Fibroblast of pulmonary artery (primary cell): Measurements from ENCODE around the gene LGALS4.

Experiments
- DNase-seq: peaks from one replicate; pipeline ENCODE4 v3.0.0-alpha.2; 2010; ENCODE audit warnings: low read depth
- H3K4me3 ChIP-seq: replicated peaks from 2 replicates; pipeline ENCODE4 v1.5.1; 2011; ENCODE audit warnings: low read depth, mild to moderate bottlenecking, control low read depth, low read length, moderate library complexity
- TF ChIP-seq, protein P1 (sequence below): IDR thresholded peaks from 2 replicates; pipeline ENCODE4 v1.5.1; 2011; ENCODE audit warnings: mild to moderate bottlenecking, control low read depth, low read length, inconsistent platforms; ENCODE audit errors: missing control alignments

LGALS4 gene

DNA sequence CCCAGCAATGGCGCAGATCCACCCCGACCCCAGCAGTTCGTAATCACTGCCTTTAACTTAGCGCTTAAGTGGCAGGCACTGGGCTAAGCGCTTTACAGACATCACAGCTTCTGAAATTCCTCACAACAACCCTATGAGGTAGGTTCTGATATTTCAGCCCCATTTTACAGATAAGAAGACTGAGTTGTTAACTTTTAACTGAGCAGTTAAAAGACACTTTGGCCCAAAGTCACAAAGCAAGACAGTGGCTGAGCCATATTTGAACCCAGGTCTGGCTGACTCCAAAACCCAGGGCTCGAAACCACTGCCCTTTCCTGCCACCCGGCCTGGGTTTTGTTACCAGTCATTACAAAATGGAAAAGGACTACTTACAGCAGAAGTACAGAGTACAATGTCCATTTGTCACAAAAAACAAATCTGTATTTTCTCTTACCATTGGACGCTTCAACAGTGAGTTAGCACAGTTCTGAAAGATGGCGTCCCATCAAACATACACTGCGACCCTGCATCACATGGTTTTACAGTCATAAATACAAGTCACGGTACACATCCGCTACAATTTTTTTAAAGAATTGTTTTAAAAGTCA is 28.5 kb upstream of the LGALS4 start:
- DNase-seq: no peak
- TF ChIP-seq, protein P1, sequence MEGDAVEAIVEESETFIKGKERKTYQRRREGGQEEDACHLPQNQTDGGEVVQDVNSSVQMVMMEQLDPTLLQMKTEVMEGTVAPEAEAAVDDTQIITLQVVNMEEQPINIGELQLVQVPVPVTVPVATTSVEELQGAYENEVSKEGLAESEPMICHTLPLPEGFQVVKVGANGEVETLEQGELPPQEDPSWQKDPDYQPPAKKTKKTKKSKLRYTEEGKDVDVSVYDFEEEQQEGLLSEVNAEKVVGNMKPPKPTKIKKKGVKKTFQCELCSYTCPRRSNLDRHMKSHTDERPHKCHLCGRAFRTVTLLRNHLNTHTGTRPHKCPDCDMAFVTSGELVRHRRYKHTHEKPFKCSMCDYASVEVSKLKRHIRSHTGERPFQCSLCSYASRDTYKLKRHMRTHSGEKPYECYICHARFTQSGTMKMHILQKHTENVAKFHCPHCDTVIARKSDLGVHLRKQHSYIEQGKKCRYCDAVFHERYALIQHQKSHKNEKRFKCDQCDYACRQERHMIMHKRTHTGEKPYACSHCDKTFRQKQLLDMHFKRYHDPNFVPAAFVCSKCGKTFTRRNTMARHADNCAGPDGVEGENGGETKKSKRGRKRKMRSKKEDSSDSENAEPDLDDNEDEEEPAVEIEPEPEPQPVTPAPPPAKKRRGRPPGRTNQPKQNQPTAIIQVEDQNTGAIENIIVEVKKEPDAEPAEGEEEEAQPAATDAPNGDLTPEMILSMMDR: no peak
- H3K4me3 ChIP-seq: no peak overlapping the region

DNA sequence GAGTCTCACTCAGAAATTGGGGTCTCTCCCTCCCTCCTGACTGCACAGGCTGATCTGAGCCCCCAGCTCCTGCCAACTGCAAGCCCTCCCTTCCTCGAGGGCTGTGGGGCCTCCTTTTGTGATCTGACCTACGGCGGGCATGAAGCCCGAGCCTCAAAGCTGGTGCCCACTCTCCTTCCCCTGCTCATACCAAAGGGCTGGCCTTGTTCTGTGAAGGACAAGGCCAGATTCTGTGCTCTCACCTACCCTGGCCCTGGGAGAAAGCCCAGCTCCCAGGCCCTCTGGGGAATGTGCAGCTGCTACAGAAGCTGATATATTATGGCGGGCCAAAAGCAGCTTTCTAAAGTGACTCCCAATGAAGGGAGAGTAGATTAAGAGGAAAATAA is 27.8 kb upstream of the LGALS4 start:
- DNase-seq: no peak
- TF ChIP-seq, protein P1: no peak
- H3K4me3 ChIP-seq: no peak overlapping the region

DNA sequence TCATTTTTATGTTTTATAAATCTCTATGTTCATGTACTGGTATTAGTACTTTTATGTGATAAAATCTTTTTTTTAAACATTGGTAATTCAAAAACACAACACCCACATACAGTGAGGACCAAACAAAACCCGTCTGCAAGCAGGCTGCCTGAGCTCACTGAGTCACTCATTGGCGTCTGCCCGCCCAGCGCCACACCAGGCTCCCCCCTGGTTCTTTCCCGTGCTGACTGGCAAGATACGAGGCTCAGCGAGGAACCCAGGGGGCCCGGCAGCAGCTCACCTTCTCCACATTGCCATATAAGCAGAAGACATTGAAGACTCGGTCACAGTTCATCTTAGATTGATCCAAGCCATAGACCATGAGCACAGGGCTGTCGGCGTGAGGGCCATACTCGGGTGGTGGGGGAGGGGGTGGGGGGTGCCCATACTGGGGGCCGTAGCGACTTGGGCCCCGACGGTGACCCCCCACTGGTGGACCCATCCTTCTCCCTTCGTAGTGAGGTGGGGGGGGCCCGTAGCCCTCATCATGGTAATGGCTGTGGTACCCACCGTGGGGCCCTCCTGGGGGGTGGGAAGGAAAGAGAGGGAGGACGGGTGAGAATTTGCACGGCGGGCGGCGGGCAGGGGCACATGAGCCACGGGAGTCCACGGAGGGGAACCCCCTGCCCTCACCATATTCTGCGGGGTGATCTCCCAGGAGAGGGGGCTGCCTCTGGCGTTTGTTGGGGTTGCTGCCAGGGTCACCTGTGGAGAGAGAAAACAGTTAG is 27.3 kb upstream of the LGALS4 start:
- H3K4me3 ChIP-seq: no peak overlapping the region
- TF ChIP-seq, protein P1: no peak
- no peak for DNase-seq

DNA sequence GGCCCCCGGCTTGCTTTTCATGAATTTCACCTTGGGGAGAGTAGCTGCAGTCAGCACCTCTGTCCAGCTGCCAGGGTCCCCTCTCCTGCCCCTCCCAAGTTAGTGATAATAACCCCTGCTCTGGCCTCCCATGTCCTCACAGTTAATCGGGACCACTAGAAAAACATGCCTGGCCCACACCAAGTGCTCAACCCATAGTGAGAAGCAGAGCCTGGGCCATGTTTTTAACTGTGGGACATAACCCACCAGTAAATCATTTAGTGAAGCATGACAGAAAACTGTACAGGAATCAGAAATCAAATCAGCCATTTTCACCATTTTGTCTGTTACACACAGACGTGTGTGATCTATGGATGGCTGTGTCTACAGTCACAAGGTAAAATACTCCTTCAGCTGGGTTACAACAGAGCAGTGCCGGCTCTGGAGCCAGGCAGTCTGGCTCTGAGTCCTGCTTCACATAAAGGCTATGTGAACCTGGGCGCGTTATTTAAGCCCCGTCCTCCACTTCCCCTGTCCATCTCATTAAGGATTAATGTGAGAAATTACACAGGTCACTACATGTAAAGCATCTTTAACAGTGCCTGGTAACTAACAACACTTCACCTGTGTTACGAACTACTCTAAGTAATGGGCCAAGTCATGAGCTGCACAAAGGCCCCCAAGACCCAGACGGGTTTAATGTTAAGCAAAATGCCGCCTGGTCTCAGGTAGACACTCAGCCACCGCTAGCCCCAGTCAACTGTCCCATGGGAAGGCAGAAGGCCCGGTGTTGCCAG is 26.4 kb upstream of the LGALS4 start:
- H3K4me3 ChIP-seq: no peak overlapping the region
- TF ChIP-seq, protein P1: no peak
- DNase-seq: no peak

DNA sequence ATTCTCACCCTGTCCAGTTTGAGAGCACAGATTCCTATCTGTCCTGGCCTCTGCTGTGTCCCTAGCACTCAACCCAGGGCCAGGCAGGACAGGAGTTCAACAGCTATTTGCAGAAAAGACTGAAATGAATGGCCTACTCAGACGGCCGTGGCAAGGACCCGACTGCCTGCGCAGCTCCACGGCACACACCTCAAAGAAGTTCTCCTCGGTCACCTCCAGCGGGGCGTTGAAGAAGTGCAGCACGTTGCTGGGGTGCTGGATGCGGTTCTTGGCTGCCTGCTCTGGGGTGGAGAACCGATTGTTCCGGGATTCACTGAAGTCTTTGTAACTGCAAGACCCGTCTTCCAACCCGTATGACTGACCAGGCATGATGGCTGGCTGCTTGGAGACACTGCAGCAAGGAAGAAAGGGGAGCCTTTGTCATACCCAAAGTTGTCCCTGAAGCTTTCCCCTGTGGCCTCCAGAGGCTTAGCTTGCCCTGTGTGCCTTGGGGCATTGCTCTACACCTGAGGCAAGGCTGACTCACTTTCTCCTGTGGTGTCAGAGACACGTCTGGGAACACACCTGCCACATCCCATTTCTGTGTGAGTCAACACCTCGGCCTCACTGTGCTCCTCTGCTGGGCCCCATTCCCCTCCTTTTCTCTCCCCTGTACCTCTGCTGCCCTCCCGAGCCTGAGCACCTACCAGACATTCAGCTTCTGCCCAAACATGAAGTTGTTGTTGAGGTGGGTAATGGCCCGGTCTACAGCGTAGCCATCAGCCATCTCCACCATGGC is 25.7 kb upstream of the LGALS4 start:
- TF ChIP-seq, protein P1: no peak
- no peak overlapping the region for H3K4me3 ChIP-seq
- no peak for DNase-seq

DNA sequence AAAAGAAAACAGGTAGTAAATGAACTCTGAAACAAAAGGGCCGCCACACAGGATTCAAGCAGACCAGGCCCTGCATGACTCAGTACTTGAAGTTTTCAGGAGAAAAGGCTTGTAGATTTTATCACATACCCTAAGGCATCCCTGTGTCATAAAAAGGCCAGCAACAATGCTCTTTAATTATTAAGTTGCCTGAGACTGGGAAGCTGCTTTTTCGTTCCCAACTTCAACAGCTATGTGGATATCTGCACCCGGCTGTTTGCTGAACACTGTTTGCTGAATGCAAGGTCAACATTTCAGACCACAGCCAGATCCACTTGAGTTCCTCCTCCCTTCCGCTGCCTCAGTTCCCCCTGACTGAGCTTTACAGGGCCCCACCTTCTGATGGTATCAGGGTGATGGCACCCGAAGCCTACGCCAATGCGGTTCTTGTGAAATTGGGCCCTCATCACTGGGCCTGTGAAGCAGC is 24.9 kb upstream of the LGALS4 start:
- H3K4me3 ChIP-seq: no peak overlapping the region
- DNase-seq: no peak
- TF ChIP-seq, protein P1: no peak
